A549 (cell line): Measurements from ENCODE around the gene CAPN2.
A peak's percentile ranks its signal among the peaks of the same experiment; 100 is the strongest.

Experiments
- BCL3 ChIP-seq: fragments of >200 bp; sonication (Bioruptor Twin); formaldehyde crosslinking; IDR thresholded peaks from 3 replicates; pipeline ENCODE4 v1.6.1; 2016
- BHLHE40 ChIP-seq: IDR thresholded peaks from 2 replicates; pipeline ENCODE4 v1.6.1; 2012; ENCODE audit warnings: low read depth, low read length, inconsistent platforms
- CBX8 ChIP-seq: fragments of 200-600 bp; sonication (generic); IDR thresholded peaks from 2 replicates; pipeline ENCODE4 v1.6.1; 2016
- CEBPB ChIP-seq, 2 experiments: fragments of >200 bp in 1 of 2; sonication (Bioruptor Twin) in 1 of 2; formaldehyde crosslinking in 1 of 2; IDR thresholded peaks; 2 replicates each; pipeline ENCODE4 v1.6.1; 2012 to 2016
- CTCF ChIP-seq: fragments of >200 bp; sonication (Bioruptor Twin); formaldehyde crosslinking; IDR thresholded peaks from 3 replicates; pipeline ENCODE4 v1.5.1; 2016
- HDAC2 ChIP-seq: fragments of 200-600 bp; sonication (generic); IDR thresholded peaks from 2 replicates; pipeline ENCODE4 v1.6.1; 2016
- HMGXB4 ChIP-seq: fragments of 250-450 bp; sonication (Bioruptor Pico); IDR thresholded peaks from 2 replicates; pipeline ENCODE4 v1.5.0; 2021; ENCODE audit warnings: mild to moderate bottlenecking, moderate library complexity, borderline replicate concordance
- JUN ChIP-seq, 2 experiments: fragments of >200 bp; sonication (Bioruptor Twin); formaldehyde crosslinking; IDR thresholded peaks; 2 replicates in 1 of 2; 3 replicates in 1 of 2; pipeline ENCODE4 v1.6.1; 2016 to 2017
- POLR2A ChIP-seq: IDR thresholded peaks from 2 replicates; pipeline ENCODE4 v1.6.1; 2012; ENCODE audit warnings: mild to moderate bottlenecking, low read length
- SMC3 ChIP-seq: fragments of >200 bp; sonication (Bioruptor Twin); formaldehyde crosslinking; IDR thresholded peaks from 3 replicates; pipeline ENCODE4 v1.6.1; 2018; ENCODE audit warnings: inconsistent platforms
- ZFP36 ChIP-seq: fragments of 450-650 bp; IDR thresholded peaks from 2 replicates; pipeline ENCODE4 v1.6.1; 2014; ENCODE audit warnings: borderline replicate concordance; ENCODE audit not compliant: partially characterized antibody
- ZSCAN20 ChIP-seq: fragments of 250-450 bp; sonication (Bioruptor Pico); IDR thresholded peaks from 2 replicates; pipeline ENCODE4 v1.8.0; 2022; ENCODE audit warnings: mild to moderate bottlenecking, moderate library complexity

- TF ChIP-seq CEBPB (IDR thresholded peaks at IDR 0.05) (no peak; a peak in 1 of 4 replicates), CTCF (no peak), HMGXB4 (CRISPR knock-in tag) (no peak), SMC3 (no peak; the same call in 2 of the 3 replicates), CBX8 (no peak), BHLHE40 (no peak), ZSCAN20 (CRISPR knock-in tag) (no peak), POLR2A (no peak), HDAC2 (no peak), BCL3 (no peak), JUN (IDR thresholded peaks at IDR 0.05) (peak in 1 of 2 experiments; percentile 52; a peak in 2 of 5 replicates), ZFP36 (no peak)
These were observed 59.8 kb downstream of the CAPN2 start for GRCh38 chr1:223771814-223772770.
